CD1c-positive myeloid dendritic cell (primary cell): ENCODE results near the gene KLHL3.
"Not testable (repeated sequence)": the region's sequence is repeated elsewhere in the genome, so short reads cannot be mapped to it uniquely, and the experiment has no call there.

Experiments used
- DNase-seq: peaks from one replicate; pipeline ENCODE4 v3.0.0-alpha.2; 2016; ENCODE audit errors: extremely low spot score

KLHL3 gene

GRCh38 chr5:137668637-137669036 lies 67.3 kb downstream of the KLHL3 start:
- no peak for DNase-seq

GRCh38 chr5:137667341-137667740 lies 68.5 kb downstream of the KLHL3 start:
- no peak for DNase-seq

- DNase-seq: no peak
Measured at GRCh38 chr5:137666901-137667300, 69.0 kb downstream of the KLHL3 start.

GRCh38 chr5:137666461-137666850 lies 69.4 kb downstream of the KLHL3 start:
- DNase-seq: no peak

- DNase-seq: peak; percentile 65
Measured at GRCh38 chr5:137665678-137666460, 70.0 kb downstream of the KLHL3 start.

GRCh38 chr5:137660349-137660817 lies 75.5 kb downstream of the KLHL3 start:
- peak; percentile 80 for DNase-seq

- DNase-seq: no peak
Measured at GRCh38 chr5:137659209-137659608, 76.7 kb downstream of the KLHL3 start.

GRCh38 chr5:137658324-137658723 lies 77.6 kb downstream of the KLHL3 start:
- DNase-seq: no peak

- no peak for DNase-seq
Measured at GRCh38 chr5:137657073-137657472, 78.8 kb downstream of the KLHL3 start.

GRCh38 chr5:137656558-137656957 lies 79.3 kb downstream of the KLHL3 start:
- no peak for DNase-seq

GRCh38 chr5:137651022-137651421 lies 84.9 kb downstream of the KLHL3 start:
- DNase-seq: no peak

GRCh38 chr5:137649228-137649935 lies 86.5 kb downstream of the KLHL3 start:
- no peak for DNase-seq

- DNase-seq: no peak
Measured at GRCh38 chr5:137648361-137648760, 87.5 kb downstream of the KLHL3 start.

GRCh38 chr5:137647401-137647800 lies 88.5 kb downstream of the KLHL3 start:
- DNase-seq: no peak

GRCh38 chr5:137646761-137647160 lies 89.1 kb downstream of the KLHL3 start:
- DNase-seq: no peak

GRCh38 chr5:137643081-137643480 lies 92.8 kb downstream of the KLHL3 start:
- DNase-seq: not testable (repeated sequence)

GRCh38 chr5:137642091-137642490 lies 93.8 kb downstream of the KLHL3 start:
- DNase-seq: no peak

- no peak for DNase-seq
Measured at GRCh38 chr5:137641148-137641547, 94.7 kb downstream of the KLHL3 start.

- DNase-seq: no peak
Measured at GRCh38 chr5:137639645-137640044, 96.2 kb downstream of the KLHL3 start.

- DNase-seq: no peak
Measured at GRCh38 chr5:137638841-137639240, 97.0 kb downstream of the KLHL3 start.

GRCh38 chr5:137636830-137637714 lies 98.8 kb downstream of the KLHL3 start:
- DNase-seq: no peak

- DNase-seq: no peak
Measured at GRCh38 chr5:137636099-137636498, 99.8 kb downstream of the KLHL3 start.
